SK-N-SH (cell line): ENCODE measurements around the gene OR51E2.

Source experiments
- EP300 ChIP-seq, 2 experiments: IDR thresholded peaks; 2 replicates each; pipeline versions ENCODE4 v1.4.0 to v1.6.1; 2012; ENCODE audit warnings: borderline replicate concordance in 1 of 2, low read depth in 1 of 2, low read length in 1 of 2
- RCOR1 ChIP-seq: fragments of 150-350 bp; IDR thresholded peaks from 2 replicates; pipeline ENCODE4 v1.6.1; 2017; ENCODE audit warnings: antibody characterized with exemption, low read length
- RFX5 ChIP-seq: IDR thresholded peaks from 2 replicates; pipeline ENCODE4 v1.6.1; 2012; ENCODE audit warnings: mild to moderate bottlenecking, improper control_type of control experiment, low read length
- YY1 ChIP-seq: IDR thresholded peaks from 2 replicates; pipeline ENCODE4 v1.4.0; 2012; ENCODE audit warnings: low read depth, mild to moderate bottlenecking
- TF ChIP-seq, protein P1 (sequence below): fragments of 200-600 bp; sonication (generic); IDR thresholded peaks from 2 replicates; pipeline ENCODE4 v1.6.1; 2017; ENCODE audit warnings: antibody characterized with exemption, mild to moderate bottlenecking, moderate library complexity
- TF ChIP-seq, protein P2 (sequence below): IDR thresholded peaks from 2 replicates; pipeline ENCODE4 v1.6.1; 2012; ENCODE audit warnings: mild to moderate bottlenecking, low read depth, low read length, moderate library complexity

GRCh38 chr11:4664183-4664582 lies 33.5 kb downstream of the OR51E2 start:
- no peak for TF ChIP-seq RCOR1
- no peak for TF ChIP-seq YY1
- TF ChIP-seq RFX5: no peak
- TF ChIP-seq, protein P1, sequence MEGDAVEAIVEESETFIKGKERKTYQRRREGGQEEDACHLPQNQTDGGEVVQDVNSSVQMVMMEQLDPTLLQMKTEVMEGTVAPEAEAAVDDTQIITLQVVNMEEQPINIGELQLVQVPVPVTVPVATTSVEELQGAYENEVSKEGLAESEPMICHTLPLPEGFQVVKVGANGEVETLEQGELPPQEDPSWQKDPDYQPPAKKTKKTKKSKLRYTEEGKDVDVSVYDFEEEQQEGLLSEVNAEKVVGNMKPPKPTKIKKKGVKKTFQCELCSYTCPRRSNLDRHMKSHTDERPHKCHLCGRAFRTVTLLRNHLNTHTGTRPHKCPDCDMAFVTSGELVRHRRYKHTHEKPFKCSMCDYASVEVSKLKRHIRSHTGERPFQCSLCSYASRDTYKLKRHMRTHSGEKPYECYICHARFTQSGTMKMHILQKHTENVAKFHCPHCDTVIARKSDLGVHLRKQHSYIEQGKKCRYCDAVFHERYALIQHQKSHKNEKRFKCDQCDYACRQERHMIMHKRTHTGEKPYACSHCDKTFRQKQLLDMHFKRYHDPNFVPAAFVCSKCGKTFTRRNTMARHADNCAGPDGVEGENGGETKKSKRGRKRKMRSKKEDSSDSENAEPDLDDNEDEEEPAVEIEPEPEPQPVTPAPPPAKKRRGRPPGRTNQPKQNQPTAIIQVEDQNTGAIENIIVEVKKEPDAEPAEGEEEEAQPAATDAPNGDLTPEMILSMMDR: no peak
- TF ChIP-seq, protein P2, sequence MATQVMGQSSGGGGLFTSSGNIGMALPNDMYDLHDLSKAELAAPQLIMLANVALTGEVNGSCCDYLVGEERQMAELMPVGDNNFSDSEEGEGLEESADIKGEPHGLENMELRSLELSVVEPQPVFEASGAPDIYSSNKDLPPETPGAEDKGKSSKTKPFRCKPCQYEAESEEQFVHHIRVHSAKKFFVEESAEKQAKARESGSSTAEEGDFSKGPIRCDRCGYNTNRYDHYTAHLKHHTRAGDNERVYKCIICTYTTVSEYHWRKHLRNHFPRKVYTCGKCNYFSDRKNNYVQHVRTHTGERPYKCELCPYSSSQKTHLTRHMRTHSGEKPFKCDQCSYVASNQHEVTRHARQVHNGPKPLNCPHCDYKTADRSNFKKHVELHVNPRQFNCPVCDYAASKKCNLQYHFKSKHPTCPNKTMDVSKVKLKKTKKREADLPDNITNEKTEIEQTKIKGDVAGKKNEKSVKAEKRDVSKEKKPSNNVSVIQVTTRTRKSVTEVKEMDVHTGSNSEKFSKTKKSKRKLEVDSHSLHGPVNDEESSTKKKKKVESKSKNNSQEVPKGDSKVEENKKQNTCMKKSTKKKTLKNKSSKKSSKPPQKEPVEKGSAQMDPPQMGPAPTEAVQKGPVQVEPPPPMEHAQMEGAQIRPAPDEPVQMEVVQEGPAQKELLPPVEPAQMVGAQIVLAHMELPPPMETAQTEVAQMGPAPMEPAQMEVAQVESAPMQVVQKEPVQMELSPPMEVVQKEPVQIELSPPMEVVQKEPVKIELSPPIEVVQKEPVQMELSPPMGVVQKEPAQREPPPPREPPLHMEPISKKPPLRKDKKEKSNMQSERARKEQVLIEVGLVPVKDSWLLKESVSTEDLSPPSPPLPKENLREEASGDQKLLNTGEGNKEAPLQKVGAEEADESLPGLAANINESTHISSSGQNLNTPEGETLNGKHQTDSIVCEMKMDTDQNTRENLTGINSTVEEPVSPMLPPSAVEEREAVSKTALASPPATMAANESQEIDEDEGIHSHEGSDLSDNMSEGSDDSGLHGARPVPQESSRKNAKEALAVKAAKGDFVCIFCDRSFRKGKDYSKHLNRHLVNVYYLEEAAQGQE: no peak
- TF ChIP-seq EP300 (IDR thresholded peaks at IDR 0.05; ENCODE audit: borderline replicate concordance in 1 of 2, low read depth in 1 of 2, low read length in 1 of 2): no peak
